HG03196 (cell line): ENCODE data around the gene TESMIN.

Experiments
- ATAC-seq: cut with Tn5 transposase; IDR thresholded peaks from one replicate; pipeline ENCODE4 v1.9.1; 2021; ENCODE audit not compliant: unreplicated experiment

TESMIN gene

DNA sequence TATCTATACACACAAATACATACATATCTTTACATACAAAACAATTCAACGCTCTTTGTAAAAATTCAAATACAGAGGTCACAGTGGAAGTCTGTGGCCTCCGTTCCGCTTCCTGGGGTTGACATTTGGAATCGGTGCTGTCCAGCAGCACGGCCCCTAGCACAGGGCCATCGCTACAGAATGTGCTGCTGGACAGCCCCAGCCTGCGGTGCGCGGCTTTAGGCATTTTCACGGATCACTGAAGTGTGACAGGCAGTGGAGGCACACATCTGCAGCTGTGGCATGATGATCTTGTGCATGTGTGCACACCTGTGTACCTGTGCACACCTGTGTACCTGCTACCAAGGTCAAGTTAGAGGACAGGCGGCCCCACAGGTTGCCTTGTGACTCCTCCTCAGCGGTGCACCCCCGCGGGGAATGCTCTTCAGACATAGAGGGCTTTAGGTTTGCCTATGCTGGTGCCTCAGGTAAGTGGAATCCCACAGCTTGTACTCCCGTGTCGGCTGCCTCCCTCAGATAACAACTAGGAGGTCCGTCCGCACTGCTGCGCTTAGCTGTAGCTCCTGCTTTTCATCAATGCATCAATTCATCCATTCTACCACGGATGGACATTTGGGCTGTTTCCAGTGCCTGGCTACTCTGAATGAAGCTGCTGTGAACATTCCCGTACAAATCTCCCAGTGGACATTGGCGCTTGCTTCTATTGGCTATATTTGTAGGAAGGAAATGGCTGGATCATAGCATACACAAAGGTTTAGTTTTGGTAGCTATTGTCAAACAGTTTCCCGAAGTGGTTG, 37.1 kb downstream of the TESMIN start:
- ATAC-seq = no peak

DNA sequence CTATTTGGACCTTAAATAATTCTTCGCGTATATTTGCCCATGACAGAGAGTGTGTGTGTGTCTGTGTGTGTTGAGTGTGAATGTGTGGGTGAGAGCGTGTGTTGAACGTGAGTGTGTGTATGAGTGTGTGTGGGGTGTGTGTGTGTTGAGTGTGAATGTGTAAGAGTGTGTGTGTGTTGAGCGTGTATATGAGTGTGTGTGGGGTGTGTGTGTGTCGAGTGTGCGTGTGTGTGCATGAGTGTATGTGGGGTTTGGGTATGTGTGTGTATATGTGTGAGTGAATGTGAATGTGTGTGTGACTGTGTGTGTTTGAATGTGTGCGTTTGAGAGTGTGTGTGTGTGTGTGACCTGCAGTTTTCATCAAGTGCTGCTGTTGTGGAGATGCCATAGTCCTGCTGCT, 40.2 kb downstream of the TESMIN start:
- no peak for ATAC-seq

DNA sequence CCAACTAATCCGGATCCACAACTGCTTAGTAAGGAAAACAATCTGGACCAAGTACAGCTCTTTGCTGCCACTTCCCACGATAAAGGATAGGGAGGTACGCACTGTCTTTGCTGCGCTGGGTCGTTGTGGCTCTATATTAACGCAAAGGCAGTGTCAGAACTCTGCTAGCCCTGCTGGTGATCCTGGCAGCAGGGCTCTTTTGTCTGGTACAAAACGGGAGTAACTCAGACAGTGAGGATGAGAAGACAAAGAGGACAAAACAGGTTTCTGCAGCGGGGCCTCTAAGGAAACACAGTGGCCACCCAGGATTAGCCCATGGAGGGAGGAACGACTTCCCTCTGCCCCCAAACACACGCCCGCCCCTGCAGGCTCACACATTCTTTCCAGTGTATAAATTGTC, 40.9 kb downstream of the TESMIN start:
- ATAC-seq = no peak

DNA sequence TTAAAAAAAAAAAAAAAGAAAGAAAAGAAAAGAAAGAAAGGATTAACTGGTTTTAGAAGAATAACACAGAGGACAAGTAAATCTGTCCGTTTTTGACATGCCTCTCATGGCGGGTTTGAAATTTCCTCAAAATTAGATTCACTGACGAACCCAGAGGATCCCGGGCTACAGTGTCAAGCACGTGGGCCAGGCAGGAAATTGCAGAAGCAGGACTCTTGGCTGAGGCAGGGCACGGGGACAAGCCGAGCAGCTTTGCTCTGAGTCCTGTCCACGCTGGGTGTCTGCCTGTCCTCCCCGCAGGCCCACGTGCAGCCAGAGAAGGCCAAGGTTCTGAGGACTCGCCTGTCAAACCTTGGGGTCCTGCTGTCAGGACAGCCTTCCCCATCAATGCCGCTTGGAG, 42.3 kb downstream of the TESMIN start:
- ATAC-seq = no peak

DNA sequence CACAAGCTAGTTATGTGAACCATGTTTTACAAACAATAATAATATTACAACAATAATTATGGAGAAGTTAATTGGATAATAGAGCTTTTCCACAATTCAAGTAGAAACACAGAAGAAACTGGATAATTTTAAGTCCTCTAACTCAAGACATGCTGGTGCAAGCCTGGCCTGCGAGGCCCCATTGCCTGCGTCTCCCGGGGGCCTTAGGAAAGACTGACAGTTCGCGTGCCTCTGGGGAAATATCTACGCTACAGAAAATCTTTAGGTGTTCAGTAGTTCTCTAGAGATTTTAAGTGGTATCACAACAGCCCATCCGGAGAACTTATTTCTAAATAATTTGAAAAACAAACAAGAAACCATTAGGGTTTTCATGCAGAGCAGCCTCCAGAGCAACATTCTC, 43.8 kb downstream of the TESMIN start:
- ATAC-seq = no peak

DNA sequence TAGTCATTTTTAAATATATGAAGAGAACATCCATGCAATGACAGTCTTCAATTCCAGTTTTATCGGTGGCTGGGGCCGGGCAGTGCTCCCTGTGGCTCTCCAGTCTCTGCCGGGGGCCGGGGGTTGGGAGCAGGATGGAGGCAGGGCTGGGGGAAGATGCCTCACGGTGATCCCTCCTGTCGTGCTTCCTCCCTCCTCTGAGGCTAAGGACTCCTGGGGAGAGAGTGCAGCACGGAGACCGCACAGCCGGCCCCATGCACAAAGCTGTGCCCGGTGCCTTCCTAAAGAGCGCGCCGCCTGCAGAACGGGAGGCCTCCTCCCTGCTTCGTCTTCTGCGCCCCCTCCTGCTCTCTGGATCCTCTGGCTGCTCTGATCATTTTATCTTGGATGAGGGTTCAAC, 46.4 kb downstream of the TESMIN start:
- ATAC-seq = no peak

DNA sequence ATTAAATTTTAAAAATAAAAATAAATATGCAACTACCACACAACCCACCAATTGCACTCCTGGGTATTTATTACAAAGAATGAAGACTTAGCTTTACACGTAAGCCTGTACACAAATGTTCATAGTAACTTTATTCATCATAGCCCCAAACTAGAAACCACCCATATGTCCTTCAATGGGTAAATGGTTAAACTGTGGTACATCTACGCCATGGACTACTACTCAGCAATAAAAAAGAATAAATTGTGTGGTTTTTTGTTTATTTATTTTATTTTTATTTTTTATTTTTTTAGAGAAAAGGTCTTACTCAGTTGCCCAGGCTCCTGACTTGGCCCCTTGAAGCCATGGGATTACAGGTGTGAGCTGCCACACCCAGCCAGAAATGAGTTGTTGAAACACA, 52.3 kb downstream of the TESMIN start:
- ATAC-seq = no peak

DNA sequence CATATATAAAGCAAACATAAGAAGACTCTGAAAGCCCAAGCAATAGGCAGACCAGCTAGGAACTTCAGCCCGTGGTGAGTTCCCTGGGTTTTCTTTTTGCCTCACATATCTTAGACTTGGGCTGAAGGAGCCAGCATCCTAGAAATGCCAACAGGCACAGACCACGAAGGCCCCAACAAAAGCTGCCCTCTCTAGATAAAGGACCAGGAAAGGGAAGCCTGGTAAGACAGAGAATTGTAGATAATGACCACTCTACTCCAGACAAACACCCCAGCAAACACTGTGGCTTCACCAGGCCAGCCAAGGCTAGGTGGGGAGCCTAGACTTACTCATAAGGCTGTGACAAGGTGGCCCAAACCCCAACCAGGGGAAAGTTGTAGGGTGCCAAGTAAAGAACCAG, 55.8 kb downstream of the TESMIN start:
- no peak for ATAC-seq

DNA sequence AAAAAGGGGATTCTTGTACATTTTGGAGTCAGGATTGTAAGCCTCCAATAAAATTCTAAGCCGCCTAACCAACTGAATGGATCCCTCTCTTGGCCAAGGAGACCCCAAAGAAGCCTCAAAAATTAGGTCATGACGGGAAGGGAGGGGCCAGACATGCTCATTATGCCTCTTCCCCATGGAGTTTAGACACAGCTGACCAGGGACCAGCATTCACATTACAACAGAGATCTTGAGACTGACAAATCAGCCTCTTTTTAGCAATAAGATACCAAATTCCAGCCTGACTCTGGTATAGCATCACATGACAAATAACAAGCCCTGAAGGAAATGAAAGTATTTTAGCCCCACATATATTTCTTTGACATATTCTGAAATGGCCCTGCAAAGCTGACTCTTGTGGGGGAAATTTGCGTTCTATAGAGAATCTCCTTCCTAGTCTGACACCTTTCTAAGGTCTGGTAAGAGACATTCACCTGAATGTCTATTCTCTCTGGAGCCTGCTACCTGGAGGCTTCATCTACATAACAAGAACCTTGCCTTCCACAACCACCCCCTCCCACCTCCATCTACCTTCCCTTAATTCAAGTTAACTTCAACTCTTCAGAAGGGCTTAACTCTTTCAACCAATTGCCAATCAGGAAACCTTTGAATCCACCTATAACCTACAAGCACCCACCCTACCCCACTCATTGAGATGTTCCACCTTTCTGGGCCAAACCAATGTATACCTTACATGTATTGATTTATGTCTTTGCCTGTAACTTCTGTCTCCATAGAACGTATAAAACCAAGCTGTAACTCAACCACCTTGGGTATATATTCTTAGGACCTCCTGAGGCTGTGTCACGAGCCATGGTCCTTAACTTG, 56.7 kb downstream of the TESMIN start:
- ATAC-seq = no peak

DNA sequence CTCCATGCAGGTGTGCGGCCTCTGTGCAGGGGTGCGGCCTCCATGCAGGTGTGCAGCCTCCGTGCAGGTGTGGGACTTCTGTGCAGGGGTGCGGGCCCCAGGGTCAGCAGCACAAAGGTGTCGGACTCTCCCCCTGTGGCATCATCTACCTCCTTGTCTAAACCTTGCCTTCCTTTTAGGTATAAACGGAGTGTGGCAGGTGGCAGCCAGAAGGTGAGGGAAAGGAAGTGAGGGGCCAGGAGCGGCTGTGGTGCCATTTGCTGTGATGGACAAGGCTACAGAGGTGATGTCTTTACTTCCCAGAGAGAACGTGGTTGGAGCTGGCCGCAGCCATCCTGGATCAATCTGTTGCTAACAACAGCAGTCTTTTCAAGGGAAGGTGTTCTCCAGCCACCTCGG, 57.8 kb downstream of the TESMIN start:
- no peak for ATAC-seq

DNA sequence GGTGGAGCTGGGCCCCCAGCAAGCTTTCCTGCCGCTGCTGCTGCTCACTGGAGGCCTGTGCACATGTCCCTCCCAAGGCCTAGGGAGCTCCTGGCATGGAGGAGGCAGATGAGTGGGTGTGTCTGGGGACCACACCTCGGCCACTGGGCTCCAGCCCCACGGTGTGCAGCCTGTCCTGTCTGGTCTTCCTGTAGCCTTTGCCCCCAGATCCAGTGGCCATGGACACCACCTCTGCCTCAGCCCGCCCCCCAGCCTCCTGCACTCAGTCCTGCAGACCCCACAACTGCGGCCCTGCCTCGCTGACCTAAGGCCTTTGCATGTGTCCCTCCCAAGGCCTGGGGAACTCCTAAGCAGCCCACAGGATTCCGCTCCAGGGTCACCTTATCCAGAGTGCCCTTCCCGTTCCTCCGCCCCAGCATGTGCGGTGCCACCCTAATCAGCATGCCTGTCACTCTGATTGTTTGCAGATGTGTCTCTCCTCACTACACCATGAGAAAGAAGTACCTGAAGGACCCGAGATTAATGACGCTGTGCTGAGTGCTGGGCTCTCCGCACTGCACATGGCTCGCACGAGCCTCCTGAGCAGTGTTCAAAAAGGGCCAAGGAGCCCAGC, 58.3 kb downstream of the TESMIN start:
- ATAC-seq = no peak

DNA sequence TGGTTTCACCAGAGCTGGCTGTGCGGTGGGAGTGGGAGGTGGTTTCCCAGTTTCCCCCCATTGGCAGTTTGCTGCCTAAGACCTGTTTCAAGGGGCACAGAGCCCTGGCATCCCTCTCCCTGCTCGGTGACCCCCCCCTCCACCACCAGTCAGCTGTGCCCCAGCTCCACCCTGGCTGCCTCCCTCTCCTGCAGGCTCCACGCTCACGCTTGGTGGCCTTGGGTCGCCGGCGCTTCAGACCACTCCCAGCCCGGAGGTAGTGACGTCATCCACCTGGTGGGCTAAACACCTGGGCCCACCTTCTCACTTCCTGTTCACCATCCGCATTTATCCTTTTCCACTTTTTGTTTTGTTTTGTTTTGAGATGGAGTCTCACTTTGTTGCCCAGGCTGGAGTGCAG, 59.2 kb downstream of the TESMIN start:
- no peak for ATAC-seq

DNA sequence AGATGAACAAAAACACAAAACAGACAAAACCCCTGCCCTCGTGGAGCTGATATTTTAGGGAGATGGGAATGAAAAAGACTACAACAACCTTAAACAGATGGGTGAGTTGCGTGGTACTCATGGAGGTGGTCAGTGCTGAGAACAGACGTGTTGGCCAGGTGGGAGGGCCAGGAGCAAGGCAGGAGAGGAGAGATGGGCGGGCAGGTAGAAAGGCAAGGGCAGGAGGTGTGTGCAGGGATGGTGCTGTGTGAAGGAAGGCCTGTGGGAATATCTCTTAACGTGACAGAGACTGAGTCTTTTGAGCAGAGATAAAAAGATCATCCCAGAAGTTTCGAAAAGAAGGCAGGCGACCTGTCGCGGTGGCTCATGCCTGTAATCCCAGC, 59.9 kb downstream of the TESMIN start:
- ATAC-seq = no peak

DNA sequence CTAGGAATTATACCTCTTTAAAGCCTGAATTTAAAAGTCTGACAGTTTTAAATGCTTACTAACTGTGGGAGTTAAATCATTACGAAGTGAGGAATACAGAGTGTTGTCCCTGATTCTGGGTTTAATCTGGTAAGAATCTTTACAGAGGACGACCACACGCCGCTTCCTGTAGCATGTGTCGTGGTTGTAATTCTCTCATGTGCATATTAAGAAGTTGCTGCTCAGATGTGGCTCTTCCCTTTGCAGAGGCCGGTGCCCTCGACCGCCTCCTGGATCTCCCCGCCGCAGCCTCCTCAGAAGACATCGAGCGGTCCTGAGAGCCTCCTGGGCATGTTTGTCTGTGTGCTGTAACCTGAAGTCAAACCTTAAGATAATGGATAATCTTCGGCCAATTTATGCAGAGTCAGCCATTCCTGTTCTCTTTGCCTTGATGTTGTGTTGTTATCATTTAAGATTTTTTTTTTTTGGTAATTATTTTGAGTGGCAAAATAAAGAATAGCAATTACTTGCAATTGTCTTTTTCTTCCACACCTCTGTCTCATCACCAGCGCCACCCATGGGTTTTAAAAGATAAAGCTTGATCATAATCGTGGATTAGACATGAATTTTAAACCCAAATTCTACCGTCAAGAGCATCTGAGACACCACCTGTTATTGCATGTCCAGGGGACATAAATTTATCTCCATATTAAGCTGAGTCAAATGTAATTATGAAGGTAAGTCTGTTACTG, 60.5 kb downstream of the TESMIN start:
- no peak for ATAC-seq

DNA sequence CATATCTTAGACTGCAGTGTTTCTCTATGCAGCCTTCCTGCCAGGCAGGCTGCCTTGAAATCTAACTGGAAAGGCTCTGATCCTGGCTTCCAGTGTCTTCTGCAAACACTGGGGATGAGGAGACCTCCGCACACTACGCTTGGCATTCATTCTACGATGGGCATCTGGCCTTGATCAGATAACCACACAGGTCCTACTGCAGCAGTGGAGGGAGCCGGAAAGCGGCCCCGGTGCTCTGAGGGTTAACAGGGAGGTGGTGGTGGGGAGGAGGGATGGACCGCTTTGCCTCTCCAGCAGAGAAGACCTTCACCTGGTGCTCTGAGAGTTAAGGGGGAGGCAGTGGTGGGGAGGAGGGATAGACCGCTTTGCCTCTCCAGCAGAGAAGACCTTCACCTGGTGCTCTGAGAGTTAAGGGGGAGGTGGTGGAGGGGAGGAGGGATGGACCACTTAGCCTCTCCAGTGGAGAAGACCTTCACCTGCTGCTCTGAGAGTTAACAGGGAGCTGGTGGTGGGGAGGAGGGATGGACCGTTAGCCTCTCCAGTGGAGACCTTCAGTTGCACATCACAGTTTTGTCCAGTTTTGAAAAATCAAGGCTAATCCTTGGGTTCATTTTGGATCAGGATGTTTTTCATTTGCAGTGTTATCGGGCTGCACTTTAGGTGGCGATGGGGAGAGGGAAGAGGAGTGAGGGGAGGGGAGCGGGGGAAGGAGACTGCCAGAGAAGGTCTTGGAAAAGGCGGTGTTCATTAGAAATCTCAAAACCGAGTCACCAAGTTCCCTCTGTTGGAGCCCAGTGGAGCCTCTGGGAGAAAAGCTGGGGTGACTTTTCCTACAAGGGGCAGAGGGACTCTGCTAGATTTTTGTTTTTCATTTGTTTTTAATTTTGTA, 61.3 kb downstream of the TESMIN start:
- no peak for ATAC-seq

DNA sequence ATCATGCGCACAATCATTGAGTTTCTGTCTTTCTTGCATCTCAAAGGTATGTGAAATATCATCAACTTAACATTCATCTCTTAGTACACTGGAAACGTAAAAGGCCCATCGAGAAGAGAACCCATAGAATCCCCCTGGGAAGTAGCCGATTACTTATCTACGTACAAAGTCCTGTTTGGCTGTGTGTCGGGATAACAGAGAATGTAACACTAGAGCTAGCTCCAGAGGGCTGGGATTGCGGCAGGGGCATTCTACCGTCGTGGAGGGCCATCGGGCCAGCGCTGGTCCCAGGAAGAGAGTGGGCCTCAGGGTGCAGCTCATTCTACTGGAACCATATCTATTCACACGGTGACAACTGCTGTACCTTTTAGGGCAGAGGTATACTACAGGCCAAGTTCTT, 62.4 kb downstream of the TESMIN start:
- no peak for ATAC-seq

DNA sequence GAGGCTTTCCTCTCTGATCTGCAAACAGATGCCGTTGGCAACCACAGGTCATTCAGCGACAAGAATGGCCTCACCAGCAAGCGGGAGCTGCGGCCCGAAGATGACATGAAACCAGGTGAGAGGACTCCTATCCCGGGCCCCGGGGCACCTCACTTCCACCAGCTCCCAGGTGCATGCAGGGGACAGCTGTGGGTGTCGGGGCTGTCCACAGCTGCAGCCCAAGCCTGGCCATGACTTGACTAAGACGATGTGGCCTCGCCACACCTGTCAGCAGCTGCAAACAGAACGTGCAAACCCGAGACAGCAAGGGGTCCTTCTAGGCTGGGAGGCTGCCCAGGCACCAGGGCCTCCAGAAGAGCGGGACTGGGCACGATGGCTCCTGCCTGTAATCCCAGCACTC, 63.3 kb downstream of the TESMIN start:
- no peak for ATAC-seq

DNA sequence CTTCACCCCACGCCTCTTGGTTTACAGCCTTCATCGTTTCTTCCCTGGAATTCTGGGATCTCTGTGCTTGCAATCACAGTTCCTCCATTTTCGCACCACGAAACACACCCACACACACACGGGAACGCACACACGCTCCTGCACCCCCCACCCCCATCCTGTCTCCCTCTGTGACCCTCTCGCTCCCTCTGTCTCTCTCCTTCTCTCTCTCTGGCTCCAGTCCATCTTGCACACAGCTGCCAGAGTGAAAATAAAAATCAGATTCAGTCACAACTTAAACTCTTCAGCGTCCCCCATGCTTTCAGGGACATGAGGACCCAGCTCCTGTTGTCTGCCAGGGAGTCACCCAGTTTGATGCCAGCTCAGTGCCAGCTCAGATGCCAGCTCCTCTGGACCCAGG, 64.0 kb downstream of the TESMIN start:
- no peak for ATAC-seq

DNA sequence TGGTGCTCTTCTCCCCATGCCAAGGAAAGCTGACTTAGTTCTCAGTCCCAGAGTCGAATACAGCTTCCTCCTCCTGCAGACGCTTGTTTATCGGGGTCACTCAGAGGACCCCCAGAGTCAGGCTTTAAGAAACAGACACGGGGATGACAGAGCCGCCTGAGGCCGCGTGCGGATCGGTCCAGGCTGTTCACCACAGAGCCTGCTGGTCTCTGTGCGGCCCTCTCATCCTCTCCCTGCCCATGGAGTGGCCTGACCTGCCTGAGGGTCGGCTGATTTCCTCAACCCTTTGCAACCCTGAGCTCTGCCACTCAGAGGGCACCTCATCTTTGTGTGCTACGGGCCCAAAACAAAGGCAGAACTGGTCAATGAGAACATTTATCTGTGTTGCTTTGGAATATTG, 64.8 kb downstream of the TESMIN start:
- ATAC-seq = no peak

DNA sequence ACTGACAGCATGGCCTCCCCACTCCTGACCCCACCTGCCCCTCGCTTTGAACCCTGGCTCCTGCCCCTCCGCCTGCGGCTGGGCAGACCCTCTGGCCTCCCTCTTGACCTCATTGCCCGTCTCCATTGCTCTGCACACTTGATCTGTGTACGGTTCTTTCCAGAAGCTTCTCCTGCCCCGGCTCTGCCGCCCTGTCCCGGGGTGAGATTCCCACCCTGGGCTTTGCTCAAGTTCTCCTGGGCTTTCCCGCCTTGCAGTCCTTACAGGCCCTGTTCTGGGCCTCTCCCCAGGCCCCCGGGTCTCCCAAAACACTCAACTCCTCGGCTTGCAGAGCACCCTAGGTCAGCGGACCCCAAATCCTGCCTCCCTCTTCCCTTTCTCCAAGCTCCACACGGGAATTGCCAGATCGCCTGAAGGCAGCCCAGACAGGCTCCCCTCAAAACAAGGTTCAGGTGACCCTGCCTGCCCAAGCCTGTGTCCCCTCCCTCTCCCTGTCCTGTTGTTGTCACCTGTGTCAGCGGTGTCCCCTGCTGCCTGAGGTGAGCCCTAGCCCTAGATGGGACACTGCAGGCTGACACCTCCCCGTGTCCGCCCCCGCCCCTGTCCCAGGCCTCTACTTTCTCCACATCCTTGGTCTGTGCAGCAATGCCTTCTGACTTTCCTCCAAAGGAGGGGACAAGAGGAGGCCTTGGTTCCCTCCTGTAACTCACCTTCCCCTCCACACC, 65.5 kb downstream of the TESMIN start:
- ATAC-seq = no peak
